ENCODE data around the gene LRRN4CL. TPM values are rescaled to one million over a fixed set of nuclear protein-coding genes. Genes with fewer than 3 reads are reported as not detected.

The LRRN4CL gene
- total RNA-seq, 3 donors from 2014 or later (not counting 1 experiment from before 2014, with no cell fraction given), result not detected

DNA sequence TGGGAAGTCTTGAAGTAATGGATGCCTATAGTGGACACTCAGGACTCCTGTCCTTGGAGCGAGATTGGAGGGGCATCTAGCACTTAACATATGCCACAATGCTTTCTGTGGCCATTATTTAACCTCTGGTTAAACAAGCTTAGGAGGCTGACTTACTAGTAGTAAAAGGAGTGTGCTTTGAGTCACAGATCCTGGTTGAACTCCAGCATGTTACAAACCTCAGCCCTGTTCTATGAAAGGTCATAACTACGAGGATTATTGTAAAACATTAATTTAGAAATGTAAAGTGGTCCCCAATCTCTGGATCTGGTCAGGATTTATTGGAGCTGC, 16.2 kb downstream of the LRRN4CL start:
- Mint-ChIP-seq H3K4me3 (peak overlapping the region; percentile 99), H3K4me1 (peaks cover 34 to 47% of the 10 kb centered on the region in 2 donors), H3K27me3 (ENCODE audit: low read depth in 2 of 2) (no peaks in the 10 kb centered on the region), H3K36me3 (peaks cover 6% of the 10 kb centered on the region), H3K27ac (peak overlapping the region; percentile 92 to 97), H3K9me3 (no peaks in the 10 kb centered on the region)
- Histone ChIP-seq H3K4me3 (ENCODE audit: low read length) (no peak overlapping the region), H3K27me3 (ENCODE audit: control insufficient read depth, insufficient read depth, low read length) (no peaks in the 10 kb centered on the region), H3K27ac (ENCODE audit: low read length) (no peak overlapping the region), H3K4me1 (ENCODE audit: control insufficient read depth, insufficient read depth, low read length) (peaks cover 32% of the 10 kb centered on the region), H3K36me3 (ENCODE audit: control insufficient read depth, insufficient read depth, low read length) (peaks cover 20% of the 10 kb centered on the region), H3K9me3 (ENCODE audit: control insufficient read depth, insufficient read depth, low read length) (no peaks in the 10 kb centered on the region)
- ATAC-seq (no peak), DNase-seq (no peak)
- TF ChIP-seq, protein P1, sequence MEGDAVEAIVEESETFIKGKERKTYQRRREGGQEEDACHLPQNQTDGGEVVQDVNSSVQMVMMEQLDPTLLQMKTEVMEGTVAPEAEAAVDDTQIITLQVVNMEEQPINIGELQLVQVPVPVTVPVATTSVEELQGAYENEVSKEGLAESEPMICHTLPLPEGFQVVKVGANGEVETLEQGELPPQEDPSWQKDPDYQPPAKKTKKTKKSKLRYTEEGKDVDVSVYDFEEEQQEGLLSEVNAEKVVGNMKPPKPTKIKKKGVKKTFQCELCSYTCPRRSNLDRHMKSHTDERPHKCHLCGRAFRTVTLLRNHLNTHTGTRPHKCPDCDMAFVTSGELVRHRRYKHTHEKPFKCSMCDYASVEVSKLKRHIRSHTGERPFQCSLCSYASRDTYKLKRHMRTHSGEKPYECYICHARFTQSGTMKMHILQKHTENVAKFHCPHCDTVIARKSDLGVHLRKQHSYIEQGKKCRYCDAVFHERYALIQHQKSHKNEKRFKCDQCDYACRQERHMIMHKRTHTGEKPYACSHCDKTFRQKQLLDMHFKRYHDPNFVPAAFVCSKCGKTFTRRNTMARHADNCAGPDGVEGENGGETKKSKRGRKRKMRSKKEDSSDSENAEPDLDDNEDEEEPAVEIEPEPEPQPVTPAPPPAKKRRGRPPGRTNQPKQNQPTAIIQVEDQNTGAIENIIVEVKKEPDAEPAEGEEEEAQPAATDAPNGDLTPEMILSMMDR (IDR thresholded peaks at IDR 0.05), result no peak
- intact Hi-C loops (cut with micrococcal nuclease), result loop anchor here (5.0 kb wide), 1 partner anchor 34 kb away; the partner anchor contains the start of genes BSCL2 and GNG3
- 87% methylated on average over 2 of the region's 2 CpGs for WGBS (ENCODE audit: insufficient coverage)

DNA sequence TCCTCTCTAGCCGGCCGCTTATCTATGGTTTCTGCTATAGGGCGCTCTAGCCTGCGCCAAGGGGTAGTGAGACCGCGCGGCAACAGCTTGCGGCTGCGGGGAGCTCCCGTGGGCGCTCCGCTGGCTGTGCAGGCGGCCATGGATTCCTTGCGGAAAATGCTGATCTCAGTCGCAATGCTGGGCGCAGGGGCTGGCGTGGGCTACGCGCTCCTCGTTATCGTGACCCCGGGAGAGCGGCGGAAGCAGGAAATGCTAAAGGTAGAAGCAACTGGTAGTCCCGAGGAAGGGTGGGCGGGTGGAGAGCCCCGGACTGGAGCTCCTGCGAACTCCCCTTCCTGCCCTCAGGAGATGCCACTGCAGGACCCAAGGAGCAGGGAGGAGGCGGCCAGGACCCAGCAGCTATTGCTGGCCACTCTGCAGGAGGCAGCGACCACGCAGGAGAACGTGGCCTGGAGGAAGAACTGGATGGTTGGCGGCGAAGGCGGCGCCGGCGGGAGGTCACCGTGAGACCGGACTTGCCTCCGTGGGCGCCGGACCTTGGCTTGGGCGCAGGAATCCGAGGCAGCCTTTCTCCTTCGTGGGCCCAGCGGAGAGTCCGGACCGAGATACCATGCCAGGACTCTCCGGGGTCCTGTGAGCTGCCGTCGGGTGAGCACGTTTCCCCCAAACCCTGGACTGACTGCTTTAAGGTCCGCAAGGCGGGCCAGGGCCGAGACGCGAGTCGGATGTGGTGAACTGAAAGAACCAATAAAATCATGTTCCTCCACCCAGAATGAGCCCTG, 17.5 kb downstream of the LRRN4CL start, which contains the start of the genes LBHD1 and UQCC3:
LBHD1 (minus strand) TSS at position 660 of the 782 bp plus-strand sequence. CDS start 2,236 bp downstream, outside the sequence.
UQCC3 (plus strand) TSS at position 66 of the 782 bp plus-strand sequence; CDS start at position 139, 73 bp downstream.
- peak within 1 kb of the TSS; percentile 99 for H3K4me3 Mint-ChIP-seq
- peak within 1 kb of the TSS; percentile 59 for H3K27ac ChIP-seq (ENCODE audit: low read length)
- no peaks in the 10 kb centered on the region for H3K9me3 ChIP-seq (ENCODE audit: control insufficient read depth, insufficient read depth, low read length)
- no peaks in the 10 kb centered on the region for H3K27me3 ChIP-seq (ENCODE audit: control insufficient read depth, insufficient read depth, low read length)
- H3K4me1 ChIP-seq (ENCODE audit: control insufficient read depth, insufficient read depth, low read length), result peaks cover 27% of the 10 kb centered on the region
- H3K4me1 Mint-ChIP-seq, result peaks cover 21 to 36% of the 10 kb centered on the region in 2 donors
- H3K9me3 Mint-ChIP-seq, result no peaks in the 10 kb centered on the region
- H3K36me3 Mint-ChIP-seq, result peaks cover under 1% of the 10 kb centered on the region
- intact Hi-C loops (cut with micrococcal nuclease), result loop anchor here (5.0 kb wide), 1 partner anchor 36 kb away; the partner anchor contains the start of genes BSCL2 and GNG3
- peak within 1 kb of the TSS; percentile 85 for H3K4me3 ChIP-seq (ENCODE audit: low read length)
- H3K27me3 Mint-ChIP-seq (ENCODE audit: low read depth in 2 of 2), result no peaks in the 10 kb centered on the region
- under 1% methylated on average over 59 of the region's 59 CpGs for WGBS (ENCODE audit: insufficient coverage)
- DNase-seq (peak; percentile 76 to 85), ATAC-seq (peak; percentile 78 to 93 (median 86))
- peak within 1 kb of the TSS; percentile 92 to 97 for H3K27ac Mint-ChIP-seq
- H3K36me3 ChIP-seq (ENCODE audit: control insufficient read depth, insufficient read depth, low read length), result peaks cover 9% of the 10 kb centered on the region
- TF ChIP-seq, protein P1 (IDR thresholded peaks at IDR 0.05), result no peak

DNA sequence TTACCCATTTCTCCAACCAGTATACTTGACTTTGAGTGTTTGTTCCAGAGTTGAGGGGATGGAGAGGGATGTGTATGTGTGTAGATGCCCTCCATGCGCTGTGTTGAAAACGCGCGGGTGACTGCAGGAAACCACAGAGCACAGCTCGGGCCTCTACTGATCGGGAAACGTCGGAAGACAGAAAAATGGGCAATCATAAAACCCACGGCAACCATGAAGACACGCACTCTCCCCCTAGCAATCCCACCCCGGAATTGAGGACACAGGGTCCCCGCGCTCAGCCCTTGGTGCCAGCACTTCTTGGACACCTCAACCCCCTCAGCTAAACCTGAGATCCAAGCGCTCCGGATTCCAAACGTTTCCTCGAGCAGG, 18.1 kb downstream of the LRRN4CL start:
- Mint-ChIP-seq H3K27me3 (ENCODE audit: low read depth in 2 of 2) (no peaks in the 10 kb centered on the region), H3K9me3 (no peaks in the 10 kb centered on the region), H3K27ac (peak overlapping the region; percentile 92 to 97), H3K4me1 (peaks cover 25 to 40% of the 10 kb centered on the region in 2 donors), H3K4me3 (peak overlapping the region; percentile 99), H3K36me3 (no peaks in the 10 kb centered on the region)
- ATAC-seq, result peak; percentile 16 to 35 (median 29)
- no peaks in the 10 kb centered on the region for H3K27me3 ChIP-seq (ENCODE audit: control insufficient read depth, insufficient read depth, low read length)
- TF ChIP-seq, protein P1 (IDR thresholded peaks at IDR 0.05), result no peak
- intact Hi-C loops (cut with micrococcal nuclease), result loop anchor here (5.0 kb wide), 1 partner anchor 36 kb away; the partner anchor contains the start of genes BSCL2 and GNG3
- peak overlapping the region; percentile 59 for H3K27ac ChIP-seq (ENCODE audit: low read length)
- peaks cover 8% of the 10 kb centered on the region for H3K36me3 ChIP-seq (ENCODE audit: control insufficient read depth, insufficient read depth, low read length)
- peaks cover 33% of the 10 kb centered on the region for H3K4me1 ChIP-seq (ENCODE audit: control insufficient read depth, insufficient read depth, low read length)
- 0% methylated on average over 17 of the region's 17 CpGs for WGBS (ENCODE audit: insufficient coverage)
- peak overlapping the region; percentile 85 for H3K4me3 ChIP-seq (ENCODE audit: low read length)
- DNase-seq, result peak in 1 of 2 donors; percentile 71
- no peaks in the 10 kb centered on the region for H3K9me3 ChIP-seq (ENCODE audit: control insufficient read depth, insufficient read depth, low read length)

Measured in natural killer cell (primary cell).